ENCODE results near the gene TBCEL. TPM values are rescaled to one million over a fixed set of nuclear protein-coding genes. Genes with fewer than 3 reads are reported as not detected.

TBCEL gene
- total RNA-seq, 4 donors from 2014 or later: 14.1 to 38.6 (median 16.4) TPM

DNA sequence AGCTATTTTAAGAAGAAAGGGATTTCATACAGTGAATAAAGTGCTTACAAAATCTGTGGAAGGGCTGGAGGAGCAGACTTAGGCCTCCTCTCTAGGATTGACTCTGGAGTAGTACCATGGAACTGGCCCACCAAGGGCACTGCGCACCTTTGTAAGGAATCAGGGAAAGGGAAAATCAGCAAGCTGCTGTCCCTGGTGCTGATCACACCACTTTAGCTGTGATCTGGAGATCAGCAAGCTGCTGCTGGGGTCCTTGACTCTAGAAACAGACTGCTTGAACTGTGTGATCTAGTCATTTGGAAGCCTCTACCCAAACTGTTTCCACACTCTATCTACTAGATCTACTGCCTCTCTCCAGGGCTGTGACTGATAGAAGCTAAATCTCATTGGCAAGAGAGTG is 58.8 kb downstream of the TBCEL start:
- TF ChIP-seq, protein P1, sequence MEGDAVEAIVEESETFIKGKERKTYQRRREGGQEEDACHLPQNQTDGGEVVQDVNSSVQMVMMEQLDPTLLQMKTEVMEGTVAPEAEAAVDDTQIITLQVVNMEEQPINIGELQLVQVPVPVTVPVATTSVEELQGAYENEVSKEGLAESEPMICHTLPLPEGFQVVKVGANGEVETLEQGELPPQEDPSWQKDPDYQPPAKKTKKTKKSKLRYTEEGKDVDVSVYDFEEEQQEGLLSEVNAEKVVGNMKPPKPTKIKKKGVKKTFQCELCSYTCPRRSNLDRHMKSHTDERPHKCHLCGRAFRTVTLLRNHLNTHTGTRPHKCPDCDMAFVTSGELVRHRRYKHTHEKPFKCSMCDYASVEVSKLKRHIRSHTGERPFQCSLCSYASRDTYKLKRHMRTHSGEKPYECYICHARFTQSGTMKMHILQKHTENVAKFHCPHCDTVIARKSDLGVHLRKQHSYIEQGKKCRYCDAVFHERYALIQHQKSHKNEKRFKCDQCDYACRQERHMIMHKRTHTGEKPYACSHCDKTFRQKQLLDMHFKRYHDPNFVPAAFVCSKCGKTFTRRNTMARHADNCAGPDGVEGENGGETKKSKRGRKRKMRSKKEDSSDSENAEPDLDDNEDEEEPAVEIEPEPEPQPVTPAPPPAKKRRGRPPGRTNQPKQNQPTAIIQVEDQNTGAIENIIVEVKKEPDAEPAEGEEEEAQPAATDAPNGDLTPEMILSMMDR (IDR thresholded peaks at IDR 0.05): no peak
- DNase-seq (ENCODE audit: low spot score): no peak
- no peak for ATAC-seq (ENCODE audit: low FRiP score)

DNA sequence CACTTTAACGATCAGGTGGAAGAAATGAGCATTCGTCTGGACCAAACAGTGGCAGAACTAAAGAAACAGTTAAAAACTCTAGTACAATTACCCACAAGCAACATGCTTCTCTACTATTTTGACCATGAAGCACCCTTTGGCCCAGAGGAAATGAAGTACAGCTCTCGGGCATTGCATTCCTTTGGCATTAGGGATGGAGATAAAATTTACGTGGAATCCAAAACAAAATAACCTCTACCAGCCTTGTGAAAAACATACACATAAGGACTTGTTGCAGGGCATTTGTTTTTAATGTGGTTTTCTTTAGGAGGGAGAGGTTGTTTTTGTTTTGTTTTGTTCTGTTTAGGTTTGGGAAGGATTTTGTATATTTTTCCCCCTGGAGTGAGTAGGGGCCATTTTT is 63.0 kb downstream of the TBCEL start:
- no peak for DNase-seq (ENCODE audit: low spot score)
- TF ChIP-seq, protein P1 (IDR thresholded peaks at IDR 0.05): no peak
- no peak for ATAC-seq (ENCODE audit: low FRiP score)

DNA sequence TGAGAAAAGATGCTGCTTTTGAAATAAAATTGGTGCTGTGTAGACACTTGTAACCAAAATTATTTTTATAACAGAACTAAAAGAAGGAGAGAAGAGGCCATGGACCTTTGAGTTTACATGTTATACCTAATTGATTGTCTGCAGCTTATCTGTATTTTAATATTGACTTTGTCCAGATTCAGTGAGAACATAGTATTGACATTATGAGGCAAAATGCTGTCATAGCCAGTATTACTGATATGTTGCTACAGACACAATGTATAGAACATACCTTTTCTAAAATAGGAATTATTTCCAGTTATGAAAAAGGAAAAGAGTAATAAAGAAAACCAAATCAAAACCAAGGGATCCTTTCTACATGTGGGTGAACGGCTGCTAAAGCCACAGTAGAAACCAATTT is 65.7 kb downstream of the TBCEL start:
- ATAC-seq (ENCODE audit: low FRiP score) (no peak), DNase-seq (ENCODE audit: low spot score) (no peak)

DNA sequence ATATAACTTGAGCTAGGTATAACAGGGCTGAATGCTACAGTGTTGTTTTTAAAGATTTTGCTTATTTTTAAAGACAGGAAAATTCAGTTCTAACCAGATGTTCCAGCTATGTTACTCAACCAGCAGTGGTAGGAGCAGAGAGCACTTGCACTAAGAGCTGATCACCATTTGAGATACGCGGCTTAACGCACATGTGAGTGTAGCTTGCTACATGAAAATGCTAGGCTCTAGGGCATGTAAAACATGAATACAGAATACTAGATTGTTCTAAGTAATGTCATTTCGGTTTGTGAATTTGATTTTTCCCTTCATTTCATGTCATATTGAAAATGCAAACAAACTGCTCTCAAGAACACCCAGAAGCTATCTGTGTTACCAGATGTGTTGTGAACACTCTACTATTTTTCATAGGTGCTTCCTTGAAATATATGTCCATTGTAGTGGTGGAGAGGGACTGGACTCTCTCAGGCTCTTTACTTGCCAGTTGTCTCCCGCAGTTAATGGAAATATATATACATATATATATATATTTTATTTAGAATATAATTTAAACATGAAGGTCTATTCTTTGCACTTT is 66.3 kb downstream of the TBCEL start:
- TF ChIP-seq, protein P1 (IDR thresholded peaks at IDR 0.05): no peak
- DNase-seq (ENCODE audit: low spot score): no peak
- no peak for ATAC-seq (ENCODE audit: low FRiP score)

More for the DNA sequence above, 65.7 kb downstream of the TBCEL start:
- TF ChIP-seq, protein P1 (IDR thresholded peaks at IDR 0.05): no peak

DNA sequence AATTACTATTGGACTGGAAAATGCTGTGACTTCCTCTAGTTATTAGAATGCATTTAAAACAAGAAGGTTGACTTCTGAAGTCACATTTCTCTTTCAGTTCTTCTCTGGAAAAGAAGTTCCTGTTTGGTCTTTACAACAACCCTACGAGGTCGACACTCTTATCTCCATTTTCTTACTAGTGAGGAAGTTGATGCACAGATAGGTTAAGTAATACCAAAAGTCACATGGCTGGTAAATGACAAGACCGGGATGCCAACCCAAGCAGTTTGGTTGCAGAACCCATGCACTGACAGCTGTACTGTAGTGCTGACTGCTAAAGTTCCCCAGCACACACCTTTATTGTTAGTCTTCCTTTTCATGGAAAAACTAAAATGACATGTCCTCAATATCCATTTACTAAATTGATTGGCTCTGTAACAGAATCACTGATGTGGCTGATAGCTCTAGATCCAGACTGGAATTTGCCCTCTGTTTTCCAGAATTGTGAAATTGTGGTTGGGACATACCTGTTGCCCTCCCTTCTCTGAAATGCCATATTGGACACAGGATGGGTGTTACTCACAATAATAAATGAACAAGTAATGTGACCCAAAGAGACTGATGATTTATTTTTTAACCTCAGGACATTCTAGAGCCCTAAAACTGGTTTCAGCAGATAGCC is 67.7 kb downstream of the TBCEL start:
- no peak for ATAC-seq (ENCODE audit: low FRiP score)
- TF ChIP-seq, protein P1 (IDR thresholded peaks at IDR 0.05): no peak
- DNase-seq (ENCODE audit: low spot score): no peak

DNA sequence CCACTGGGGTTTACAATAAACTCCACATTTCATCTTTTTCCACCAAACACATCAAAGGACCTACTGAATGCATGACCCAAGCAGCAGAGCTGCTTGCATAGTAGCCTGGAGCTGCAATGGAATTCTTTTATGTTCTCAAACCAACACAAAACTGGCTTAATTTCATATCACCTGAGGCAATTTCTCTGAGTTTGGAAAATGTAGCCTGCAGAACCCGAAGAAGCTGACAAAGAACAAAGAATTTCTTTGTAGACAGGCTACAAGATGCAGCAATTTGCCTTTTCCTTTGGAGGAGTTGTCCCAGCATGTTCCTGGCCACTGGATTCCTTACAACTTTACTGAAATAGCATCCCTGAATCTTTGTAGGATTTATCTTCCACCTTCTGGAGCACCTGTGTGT is 71.7 kb downstream of the TBCEL start:
- DNase-seq (ENCODE audit: low spot score) (no peak), ATAC-seq (ENCODE audit: low FRiP score) (no peak)
- TF ChIP-seq, protein P1 (IDR thresholded peaks at IDR 0.05): no peak

DNA sequence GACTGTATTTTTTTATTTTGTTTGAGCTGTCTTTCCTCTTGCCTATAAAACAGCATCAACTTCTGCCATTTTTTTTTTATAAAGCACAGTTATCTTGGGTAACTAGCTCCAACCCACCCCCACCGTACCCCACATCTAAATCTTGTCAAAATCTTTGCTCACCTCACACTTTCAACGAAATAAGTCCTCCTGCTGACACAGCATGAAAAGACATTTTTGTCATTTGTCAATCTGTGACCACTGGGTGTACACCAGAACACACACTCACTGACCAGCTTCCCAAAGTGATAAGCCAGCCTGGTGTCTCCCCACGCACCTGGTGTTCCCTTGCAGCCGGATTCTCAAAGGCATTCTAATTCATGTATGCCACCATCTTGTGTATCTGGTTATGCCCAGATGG is 75.5 kb downstream of the TBCEL start:
- DNase-seq (ENCODE audit: low spot score) (no peak), ATAC-seq (ENCODE audit: low FRiP score) (no peak)
- TF ChIP-seq, protein P1 (IDR thresholded peaks at IDR 0.05): no peak

All from omental fat pad (tissue), 4 donors.